ENCODE data around the gene GALNS.

DNA sequence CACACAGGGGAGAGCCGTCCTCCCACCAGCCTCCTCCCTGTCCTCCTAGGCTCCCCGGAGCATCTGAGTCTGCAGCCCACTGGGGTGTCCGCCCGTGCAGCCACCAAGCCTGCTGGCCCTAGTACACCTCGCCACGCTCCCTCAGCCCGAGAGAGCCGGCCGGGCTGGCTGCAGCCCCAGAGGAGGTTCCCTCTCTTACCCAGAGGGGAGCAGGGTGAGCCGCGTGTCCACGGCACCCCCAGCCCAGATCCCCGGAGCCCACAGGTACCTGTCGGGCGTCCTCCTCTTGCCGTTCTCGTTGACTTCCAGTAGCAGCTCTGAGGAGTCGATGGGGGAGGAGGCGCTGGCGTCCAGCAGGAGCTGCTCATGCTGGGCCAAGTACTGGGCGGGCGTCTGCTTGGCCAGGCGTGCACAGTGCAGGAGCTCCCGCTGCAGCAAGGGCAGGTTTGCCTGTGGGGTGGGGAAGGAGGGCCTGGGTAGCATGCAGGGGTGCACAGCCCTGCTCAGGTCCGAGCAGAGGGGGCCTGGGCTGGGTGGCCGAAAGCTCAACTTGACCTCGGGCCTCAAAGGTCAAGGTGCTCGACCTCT is 29.0 kb upstream of the GALNS start:
- no peak for TF ChIP-seq POLR2AphosphoS5 (IDR thresholded peaks at IDR 0.05; ENCODE audit: borderline replicate concordance, low read depth, low read length)
- no peak for TF ChIP-seq EZH2 (IDR thresholded peaks at IDR 0.05)
- TF ChIP-seq FOXP2 (optimal IDR thresholded peaks at IDR 0.05; ENCODE audit: control extremely low read depth, extremely low read length, insufficient read depth) = no peak

Measured in SK-N-MC (cell line).